ENCODE results near the gene ANK3. TPM values are rescaled to one million over a fixed set of nuclear protein-coding genes. Genes with fewer than 3 reads are reported as not detected.

Gene ANK3
- polyA plus RNA-seq, 1 donor from 2014 or later, result 114 TPM

- Histone ChIP-seq H3K36me3 (ENCODE audit: insufficient read depth, low read length) (peaks cover 7% of the 10 kb centered on the region), H3K9me2 (ENCODE audit: insufficient read depth, low read length) (no peaks in the 10 kb centered on the region), H3F3A (ENCODE audit: insufficient read depth, low read length, poor library complexity, severe bottlenecking) (no peaks in the 10 kb centered on the region), H3K27ac (ENCODE audit: low read length) (no peak overlapping the region), H3K79me2 (replicated peaks; ENCODE audit: insufficient read depth, low read length) (no peaks in the 10 kb centered on the region), H4K20me1 (ENCODE audit: insufficient read depth) (no peaks in the 10 kb centered on the region), H3K9me3 (ENCODE audit: low read length) (no peaks in the 10 kb centered on the region), H3K9ac (ENCODE audit: low read length) (no peak overlapping the region), H3K27me3 (ENCODE audit: insufficient read depth, low read depth, low read length) (no peaks in the 10 kb centered on the region), H3K4me2 (ENCODE audit: low read length) (no peak overlapping the region), H2AFZ (ENCODE audit: low read depth, low read length) (no peak overlapping the region), H3K4me3 (ENCODE audit: low read length) (no peak overlapping the region)
- no peak for TF ChIP-seq MXI1 (conservative IDR thresholded peaks at IDR 0.05; ENCODE audit: poor library complexity, severe bottlenecking)
- peak; percentile 33 for TF ChIP-seq RAD21 (conservative IDR thresholded peaks at IDR 0.05)
- TF ChIP-seq, protein P1, sequence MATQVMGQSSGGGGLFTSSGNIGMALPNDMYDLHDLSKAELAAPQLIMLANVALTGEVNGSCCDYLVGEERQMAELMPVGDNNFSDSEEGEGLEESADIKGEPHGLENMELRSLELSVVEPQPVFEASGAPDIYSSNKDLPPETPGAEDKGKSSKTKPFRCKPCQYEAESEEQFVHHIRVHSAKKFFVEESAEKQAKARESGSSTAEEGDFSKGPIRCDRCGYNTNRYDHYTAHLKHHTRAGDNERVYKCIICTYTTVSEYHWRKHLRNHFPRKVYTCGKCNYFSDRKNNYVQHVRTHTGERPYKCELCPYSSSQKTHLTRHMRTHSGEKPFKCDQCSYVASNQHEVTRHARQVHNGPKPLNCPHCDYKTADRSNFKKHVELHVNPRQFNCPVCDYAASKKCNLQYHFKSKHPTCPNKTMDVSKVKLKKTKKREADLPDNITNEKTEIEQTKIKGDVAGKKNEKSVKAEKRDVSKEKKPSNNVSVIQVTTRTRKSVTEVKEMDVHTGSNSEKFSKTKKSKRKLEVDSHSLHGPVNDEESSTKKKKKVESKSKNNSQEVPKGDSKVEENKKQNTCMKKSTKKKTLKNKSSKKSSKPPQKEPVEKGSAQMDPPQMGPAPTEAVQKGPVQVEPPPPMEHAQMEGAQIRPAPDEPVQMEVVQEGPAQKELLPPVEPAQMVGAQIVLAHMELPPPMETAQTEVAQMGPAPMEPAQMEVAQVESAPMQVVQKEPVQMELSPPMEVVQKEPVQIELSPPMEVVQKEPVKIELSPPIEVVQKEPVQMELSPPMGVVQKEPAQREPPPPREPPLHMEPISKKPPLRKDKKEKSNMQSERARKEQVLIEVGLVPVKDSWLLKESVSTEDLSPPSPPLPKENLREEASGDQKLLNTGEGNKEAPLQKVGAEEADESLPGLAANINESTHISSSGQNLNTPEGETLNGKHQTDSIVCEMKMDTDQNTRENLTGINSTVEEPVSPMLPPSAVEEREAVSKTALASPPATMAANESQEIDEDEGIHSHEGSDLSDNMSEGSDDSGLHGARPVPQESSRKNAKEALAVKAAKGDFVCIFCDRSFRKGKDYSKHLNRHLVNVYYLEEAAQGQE (IDR thresholded peaks at IDR 0.05; ENCODE audit: borderline replicate concordance), result no peak
- peak; percentile 19 for TF ChIP-seq SMC3 (conservative IDR thresholded peaks at IDR 0.05; ENCODE audit: poor library complexity)
- peak; percentile 43 for TF ChIP-seq CTCF (IDR thresholded peaks at IDR 0.05; ENCODE audit: poor library complexity, severe bottlenecking)
Measured at GRCh38 chr10:60032723-60033122, 357.0 kb downstream of the ANK3 start.

- Histone ChIP-seq H2AFZ (ENCODE audit: low read depth, low read length) (no peak overlapping the region), H3K4me3 (ENCODE audit: low read length) (no peak overlapping the region), H3K27me3 (ENCODE audit: insufficient read depth, low read depth, low read length) (no peaks in the 10 kb centered on the region), H3K9me3 (ENCODE audit: low read length) (no peaks in the 10 kb centered on the region), H4K20me1 (ENCODE audit: insufficient read depth) (no peaks in the 10 kb centered on the region), H3F3A (ENCODE audit: insufficient read depth, low read length, poor library complexity, severe bottlenecking) (no peaks in the 10 kb centered on the region), H3K27ac (ENCODE audit: low read length) (no peak overlapping the region), H3K9me2 (ENCODE audit: insufficient read depth, low read length) (no peaks in the 10 kb centered on the region), H3K79me2 (replicated peaks; ENCODE audit: insufficient read depth, low read length) (no peaks in the 10 kb centered on the region), H3K4me2 (ENCODE audit: low read length) (no peak overlapping the region), H3K9ac (ENCODE audit: low read length) (no peak overlapping the region), H3K36me3 (ENCODE audit: insufficient read depth, low read length) (peaks cover 4% of the 10 kb centered on the region)
- TF ChIP-seq CTCF (IDR thresholded peaks at IDR 0.05; ENCODE audit: poor library complexity, severe bottlenecking) (no peak), RAD21 (conservative IDR thresholded peaks at IDR 0.05) (no peak), EZH2 (IDR thresholded peaks at IDR 0.05; ENCODE audit: borderline replicate concordance, insufficient read depth, low read length, poor library complexity, severe bottlenecking) (no peak), POLR2AphosphoS5 (IDR thresholded peaks at IDR 0.05) (no peak), SMC3 (conservative IDR thresholded peaks at IDR 0.05; ENCODE audit: poor library complexity) (no peak), TAF1 (IDR thresholded peaks at IDR 0.05; ENCODE audit: low read depth) (no peak), EP300 (conservative IDR thresholded peaks at IDR 0.05; ENCODE audit: poor library complexity, severe bottlenecking) (no peak), MXI1 (conservative IDR thresholded peaks at IDR 0.05; ENCODE audit: poor library complexity, severe bottlenecking) (no peak)
- TF ChIP-seq, protein P1 (IDR thresholded peaks at IDR 0.05; ENCODE audit: borderline replicate concordance), result no peak
Measured at GRCh38 chr10:60031664-60032063, 358.0 kb downstream of the ANK3 start.
